ENCODE measurements around the gene CADM2.

Gene CADM2

GRCh38 chr3:85487375-85487774 lies 528.6 kb downstream of the CADM2 start:
- H3K27me3 ChIP-seq (ENCODE audit: insufficient read depth, low read length) = no peaks in the 10 kb centered on the region
- H3K79me2 ChIP-seq (ENCODE audit: insufficient read depth, low read length) = no peaks in the 10 kb centered on the region
- H3K9ac ChIP-seq (ENCODE audit: low read length) = no peak overlapping the region
- TF ChIP-seq CTCF (IDR thresholded peaks at IDR 0.05; ENCODE audit: low read length) = no peak
- TF ChIP-seq EZH2 (IDR thresholded peaks at IDR 0.05; ENCODE audit: borderline replicate concordance, low read length) = no peak
- no peak overlapping the region for H3K27ac ChIP-seq (ENCODE audit: low read depth, low read length, poor library complexity, severe bottlenecking)
- H3K9me3 ChIP-seq (ENCODE audit: low read length) = no peaks in the 10 kb centered on the region
- no peaks in the 10 kb centered on the region for H3K36me3 ChIP-seq (ENCODE audit: insufficient read depth, low read length)
- no peak overlapping the region for H3K4me2 ChIP-seq (ENCODE audit: low read length)
- H4K20me1 ChIP-seq (ENCODE audit: insufficient read depth, low read length) = no peaks in the 10 kb centered on the region
- H2AFZ ChIP-seq (ENCODE audit: low read length) = no peak overlapping the region
- no peaks in the 10 kb centered on the region for H3K4me1 ChIP-seq (ENCODE audit: insufficient read depth, low read length, severe bottlenecking)
- no peaks in the 10 kb centered on the region for H3K9me2 ChIP-seq (ENCODE audit: low read depth, low read length)
- no peaks in the 10 kb centered on the region for H3F3A ChIP-seq (ENCODE audit: insufficient read depth, low read length)
- H3K4me3 ChIP-seq (ENCODE audit: low read depth, low read length, poor library complexity, severe bottlenecking) = no peak overlapping the region

GRCh38 chr3:85495602-85496001 lies 536.8 kb downstream of the CADM2 start:
- H3K79me2 ChIP-seq (ENCODE audit: insufficient read depth, low read length) = no peaks in the 10 kb centered on the region
- H3K27me3 ChIP-seq (ENCODE audit: insufficient read depth, low read length) = no peaks in the 10 kb centered on the region
- H3K4me3 ChIP-seq (ENCODE audit: low read depth, low read length, poor library complexity, severe bottlenecking) = no peak overlapping the region
- no peaks in the 10 kb centered on the region for H3F3A ChIP-seq (ENCODE audit: insufficient read depth, low read length)
- no peaks in the 10 kb centered on the region for H3K36me3 ChIP-seq (ENCODE audit: insufficient read depth, low read length)
- no peak overlapping the region for H2AFZ ChIP-seq (ENCODE audit: low read length)
- H3K9ac ChIP-seq (ENCODE audit: low read length) = no peak overlapping the region
- no peak for TF ChIP-seq CTCF (IDR thresholded peaks at IDR 0.05; ENCODE audit: low read length)
- TF ChIP-seq EZH2 (IDR thresholded peaks at IDR 0.05; ENCODE audit: borderline replicate concordance, low read length) = no peak
- no peaks in the 10 kb centered on the region for H3K4me1 ChIP-seq (ENCODE audit: insufficient read depth, low read length, severe bottlenecking)
- H3K4me2 ChIP-seq (ENCODE audit: low read length) = no peak overlapping the region
- H3K9me3 ChIP-seq (ENCODE audit: low read length) = no peaks in the 10 kb centered on the region
- no peak overlapping the region for H3K27ac ChIP-seq (ENCODE audit: low read depth, low read length, poor library complexity, severe bottlenecking)
- H3K9me2 ChIP-seq (ENCODE audit: low read depth, low read length) = no peaks in the 10 kb centered on the region
- H4K20me1 ChIP-seq (ENCODE audit: insufficient read depth, low read length) = no peaks in the 10 kb centered on the region

- Histone ChIP-seq H3K4me2 (ENCODE audit: low read length) (no peak overlapping the region), H3K4me3 (ENCODE audit: low read depth, low read length, poor library complexity, severe bottlenecking) (no peak overlapping the region), H3K27me3 (ENCODE audit: insufficient read depth, low read length) (no peaks in the 10 kb centered on the region), H3K79me2 (ENCODE audit: insufficient read depth, low read length) (no peaks in the 10 kb centered on the region), H3K9ac (ENCODE audit: low read length) (no peak overlapping the region), H3K36me3 (ENCODE audit: insufficient read depth, low read length) (no peaks in the 10 kb centered on the region), H3F3A (ENCODE audit: insufficient read depth, low read length) (no peaks in the 10 kb centered on the region), H4K20me1 (ENCODE audit: insufficient read depth, low read length) (no peaks in the 10 kb centered on the region), H3K4me1 (ENCODE audit: insufficient read depth, low read length, severe bottlenecking) (no peaks in the 10 kb centered on the region), H3K9me2 (ENCODE audit: low read depth, low read length) (no peaks in the 10 kb centered on the region), H3K9me3 (ENCODE audit: low read length) (no peaks in the 10 kb centered on the region), H3K27ac (ENCODE audit: low read depth, low read length, poor library complexity, severe bottlenecking) (no peak overlapping the region), H2AFZ (ENCODE audit: low read length) (no peak overlapping the region)
- TF ChIP-seq EZH2 (IDR thresholded peaks at IDR 0.05; ENCODE audit: borderline replicate concordance, low read length) (no peak), CTCF (IDR thresholded peaks at IDR 0.05; ENCODE audit: low read length) (no peak)
Measured at GRCh38 chr3:85498177-85498576, 539.4 kb downstream of the CADM2 start.
